KOPT-K1 (cell line): Measurements from ENCODE around the gene LRRC74B.
"Not testable (repeated sequence)": the region's sequence is repeated elsewhere in the genome, so short reads cannot be mapped to it uniquely, and the experiment has no call there.

Source experiments
- H3K27ac ChIP-seq: fragments of 200-600 bp; sonication (generic); 2 replicates; pipeline ENCODE4 v1.5.1; 2016; ENCODE audit warnings: antibody characterized with exemption, mild to moderate bottlenecking, low read depth, low read length; ENCODE audit not compliant: poor library complexity, severe bottlenecking
- H3K36me3 ChIP-seq: fragments of 200-600 bp; sonication (generic); 2 replicates; pipeline ENCODE4 v1.5.1; 2017; ENCODE audit warnings: antibody characterized with exemption, mild to moderate bottlenecking, low read length, moderate library complexity; ENCODE audit not compliant: insufficient read depth
- H3K9me3 ChIP-seq: fragments of 200-600 bp; sonication (generic); 2 replicates; pipeline ENCODE4 v1.5.1; 2017; ENCODE audit warnings: antibody characterized with exemption, low read length, mild to moderate bottlenecking; ENCODE audit not compliant: insufficient read depth, poor library complexity, severe bottlenecking

Gene LRRC74B

GRCh38 chr22:21091220-21091619 lies 45.5 kb downstream of the LRRC74B start:
- not testable (repeated sequence) for H3K9me3 ChIP-seq, H3K36me3 ChIP-seq, H3K27ac ChIP-seq

DNA sequence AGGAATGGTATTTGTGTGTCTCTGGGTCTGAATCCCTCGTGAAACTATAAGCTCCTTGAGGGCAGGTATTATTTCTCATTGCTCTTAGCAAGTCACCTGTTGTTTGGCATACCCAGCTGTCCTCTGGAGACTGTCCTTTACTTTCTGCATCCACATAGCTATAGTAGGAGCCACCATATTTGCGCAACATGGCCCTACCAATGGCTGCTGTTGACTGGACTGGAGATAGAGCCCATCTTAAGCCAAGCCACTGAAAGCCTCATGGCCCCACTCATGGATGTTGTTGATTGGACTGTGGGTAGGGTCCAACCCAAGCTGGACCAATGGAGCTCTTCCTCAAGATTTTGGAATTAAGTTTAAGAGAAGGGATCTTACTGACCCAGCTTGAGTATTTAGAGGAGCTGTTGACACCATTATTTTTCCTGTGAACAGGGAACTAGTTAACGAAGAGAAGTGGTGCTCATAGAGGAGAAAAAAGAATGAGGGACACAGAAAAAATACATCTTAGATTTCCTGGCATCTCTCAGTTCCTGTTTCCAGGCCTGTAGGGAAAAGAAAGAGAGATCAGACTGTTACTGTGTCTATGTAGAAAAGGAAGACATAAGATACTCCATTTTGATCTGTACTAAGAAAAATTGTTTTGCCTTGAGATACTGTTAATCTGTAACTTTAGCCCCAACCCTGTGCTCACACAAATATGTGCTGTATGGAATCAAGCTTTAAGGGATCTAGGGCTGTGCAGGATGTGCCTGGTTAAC lies 47.2 kb downstream of the LRRC74B start:
- no peaks in the 10 kb centered on the region for H3K36me3 ChIP-seq
- H3K9me3 ChIP-seq, result no peaks in the 10 kb centered on the region
- H3K27ac ChIP-seq, result no peak overlapping the region

DNA sequence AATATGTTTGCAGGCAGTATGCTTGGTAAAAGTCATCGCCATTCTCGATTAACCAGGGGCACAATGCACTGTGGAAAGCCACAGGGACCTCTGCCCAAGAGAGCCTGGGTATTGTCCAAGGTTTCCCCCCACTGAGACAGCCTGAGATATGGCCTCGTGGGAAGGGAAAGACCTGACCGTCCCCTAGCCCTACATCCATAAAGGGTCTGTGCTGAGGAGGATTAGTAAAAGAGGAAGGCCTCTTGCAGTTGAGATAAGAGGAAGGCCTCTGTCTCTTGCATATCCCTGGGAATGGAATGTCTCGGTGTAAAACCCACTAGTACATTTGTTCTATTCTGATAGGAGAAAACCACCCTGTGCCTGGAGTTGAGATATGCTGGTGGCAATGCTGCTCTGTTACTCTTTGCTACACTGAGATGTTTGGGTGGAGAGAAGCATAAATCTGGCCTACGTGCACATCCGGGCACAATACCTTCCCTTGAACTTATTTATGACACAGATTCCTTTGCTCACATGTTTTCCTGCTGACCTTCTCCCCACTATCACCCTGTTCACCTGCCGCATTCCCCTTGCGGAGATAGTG lies 47.9 kb downstream of the LRRC74B start:
- not testable (repeated sequence) for H3K9me3 ChIP-seq, H3K27ac ChIP-seq, H3K36me3 ChIP-seq

GRCh38 chr22:21094911-21095772 lies 49.4 kb downstream of the LRRC74B start:
- Histone ChIP-seq H3K27ac (no peak overlapping the region), H3K36me3 (no peaks in the 10 kb centered on the region), H3K9me3 (no peaks in the 10 kb centered on the region)

GRCh38 chr22:21095773-21096107 lies 50.0 kb downstream of the LRRC74B start:
- Histone ChIP-seq H3K36me3 (no peaks in the 10 kb centered on the region), H3K27ac (no peak overlapping the region), H3K9me3 (no peaks in the 10 kb centered on the region)

GRCh38 chr22:21096878-21097277 lies 51.1 kb downstream of the LRRC74B start:
- not testable (repeated sequence) for H3K9me3 ChIP-seq, H3K36me3 ChIP-seq, H3K27ac ChIP-seq

DNA sequence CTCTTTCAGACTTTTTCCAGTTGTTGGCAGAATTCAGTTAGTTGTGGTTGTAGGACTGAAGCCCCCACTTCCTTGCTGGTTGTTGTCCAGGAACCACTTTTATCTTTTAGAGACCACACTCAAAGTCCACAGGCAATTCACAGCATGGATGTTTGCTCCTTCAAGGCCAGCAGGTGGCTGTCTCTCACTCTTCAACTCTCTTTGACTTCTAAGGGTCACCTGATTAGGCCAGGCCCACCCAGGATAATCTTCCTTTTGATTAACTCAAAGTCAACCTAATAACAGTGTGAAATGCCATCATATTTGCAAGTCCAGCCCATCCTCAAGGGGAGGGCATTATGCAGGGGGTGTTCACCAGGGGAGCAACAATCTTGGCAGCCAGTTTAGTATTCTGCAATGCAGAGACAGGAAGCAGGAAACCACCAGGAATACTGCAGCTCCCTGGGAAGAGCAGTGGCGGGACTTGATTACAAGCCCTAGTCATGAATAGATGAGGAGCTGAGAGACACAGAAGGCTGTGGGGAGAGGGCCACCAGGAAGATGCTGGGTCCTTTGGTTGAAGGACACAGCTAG lies 52.4 kb downstream of the LRRC74B start:
- Histone ChIP-seq H3K9me3 (no peaks in the 10 kb centered on the region), H3K27ac (no peak overlapping the region), H3K36me3 (no peaks in the 10 kb centered on the region)

DNA sequence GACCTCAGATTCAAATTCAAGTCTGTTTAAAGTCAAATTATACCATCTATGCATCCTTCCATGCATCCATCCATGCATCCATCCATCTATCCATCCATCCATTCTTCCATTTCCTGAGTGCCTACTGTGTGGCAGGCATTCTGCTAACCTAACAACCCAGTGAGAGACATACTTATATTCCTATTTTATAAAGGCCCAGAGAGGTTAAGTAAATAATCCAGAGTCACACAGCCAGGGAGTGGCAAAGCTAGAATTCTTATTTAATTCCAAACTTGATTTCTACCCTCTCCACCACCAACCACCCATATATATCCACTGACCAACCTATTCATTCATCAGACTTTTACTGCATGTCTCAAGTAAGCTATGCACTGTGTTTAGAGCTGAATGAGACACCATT lies 53.8 kb downstream of the LRRC74B start:
- Histone ChIP-seq H3K36me3 (no peaks in the 10 kb centered on the region), H3K9me3 (no peaks in the 10 kb centered on the region), H3K27ac (no peak overlapping the region)

- no peaks in the 10 kb centered on the region for H3K36me3 ChIP-seq
- no peak overlapping the region for H3K27ac ChIP-seq
- no peaks in the 10 kb centered on the region for H3K9me3 ChIP-seq
These were observed 54.6 kb downstream of the LRRC74B start for GRCh38 chr22:21100149-21101032.

DNA sequence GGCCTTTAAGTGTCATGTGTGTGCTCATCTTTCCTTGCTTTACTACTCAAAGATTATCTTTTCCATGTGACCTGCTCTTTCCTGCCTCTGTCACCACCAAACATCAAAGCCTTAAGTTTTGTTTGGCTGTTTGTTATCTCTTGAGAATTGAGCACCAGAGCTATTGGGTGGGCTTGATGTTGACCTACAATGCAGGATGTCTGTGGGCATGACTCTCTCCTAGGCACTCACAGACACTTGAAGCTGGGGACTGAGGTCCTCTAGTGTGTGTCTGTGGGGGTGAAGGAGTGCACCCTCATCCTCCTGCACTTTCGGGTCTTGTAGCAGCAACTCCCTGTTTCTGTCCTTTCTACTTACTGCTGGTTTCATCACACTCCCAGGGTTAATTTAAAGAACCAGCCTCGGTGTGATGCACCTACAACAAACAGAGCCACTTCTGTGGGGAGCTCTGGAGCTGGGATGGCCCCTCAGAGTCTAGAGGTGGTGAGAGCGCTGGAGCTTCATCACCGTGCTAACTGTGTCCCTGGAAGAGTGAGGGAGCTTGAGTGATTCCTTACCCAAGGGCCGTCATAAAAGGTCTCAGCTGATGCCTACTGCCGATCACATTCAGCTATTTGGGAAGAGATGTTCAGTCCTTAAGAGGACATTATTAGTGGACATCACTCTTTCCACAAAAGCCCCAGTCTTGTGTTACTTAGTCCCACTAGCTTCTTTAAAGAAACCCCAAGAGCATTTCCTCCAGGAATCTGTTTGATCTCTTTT lies 56.3 kb downstream of the LRRC74B start:
- Histone ChIP-seq H3K9me3 (no peaks in the 10 kb centered on the region), H3K27ac (no peak overlapping the region), H3K36me3 (no peaks in the 10 kb centered on the region)

DNA sequence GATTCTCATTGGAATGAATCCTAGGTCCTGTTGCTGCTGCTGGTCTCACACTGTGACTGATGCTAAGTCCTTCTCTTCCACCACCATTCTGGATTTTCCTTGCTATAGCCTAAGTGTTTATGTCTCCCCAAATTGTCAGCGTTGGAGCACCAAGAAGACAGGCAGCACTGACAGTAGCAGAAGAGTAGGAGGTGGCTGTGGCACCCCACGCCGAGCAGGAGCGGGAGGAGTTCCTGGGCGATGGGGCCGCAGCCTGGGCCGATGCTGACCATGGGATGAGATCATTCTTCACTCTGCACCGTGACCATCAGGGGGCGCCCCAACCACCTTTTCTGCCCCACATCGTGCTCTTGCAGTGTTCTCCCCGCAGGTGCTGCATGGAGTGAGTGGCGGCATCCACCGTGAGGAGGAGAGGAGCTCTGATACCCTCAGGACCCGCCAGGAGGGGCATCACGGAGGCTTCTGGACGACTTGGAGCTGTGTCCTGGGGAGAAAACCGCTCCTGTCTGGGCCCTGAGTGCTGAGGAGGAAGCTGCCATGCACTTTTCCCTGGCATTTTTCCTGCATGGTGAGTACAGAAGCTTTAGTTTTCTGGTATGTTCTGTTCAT lies 57.0 kb downstream of the LRRC74B start:
- no peaks in the 10 kb centered on the region for H3K36me3 ChIP-seq
- H3K27ac ChIP-seq, result no peak overlapping the region

DNA sequence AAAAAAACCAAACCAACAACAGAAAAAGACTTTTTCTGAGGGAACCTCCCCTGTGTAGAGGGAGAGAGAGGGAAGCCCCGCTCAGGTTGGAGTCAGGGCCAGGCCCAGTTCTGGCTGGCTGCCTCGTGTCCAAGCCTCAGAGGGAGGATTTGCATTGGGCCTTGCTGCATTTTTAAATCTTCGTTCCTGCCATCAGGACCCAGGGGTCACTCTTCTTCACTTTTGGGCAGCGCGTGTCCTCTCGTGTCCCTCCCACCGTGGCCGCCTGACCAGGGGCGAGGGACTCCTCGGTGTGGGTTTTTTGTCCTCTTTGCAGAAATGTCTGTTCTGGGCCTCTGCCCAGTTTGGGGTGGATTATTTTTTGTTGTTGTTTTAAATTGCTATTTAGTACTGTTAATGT lies 57.9 kb downstream of the LRRC74B start:
- H3K36me3 ChIP-seq, result no peaks in the 10 kb centered on the region
- H3K9me3 ChIP-seq, result peaks cover 9% of the 10 kb centered on the region
- H3K27ac ChIP-seq, result no peak overlapping the region

More for the DNA sequence above, 57.0 kb downstream of the LRRC74B start:
- H3K9me3 ChIP-seq, result peaks cover under 1% of the 10 kb centered on the region

DNA sequence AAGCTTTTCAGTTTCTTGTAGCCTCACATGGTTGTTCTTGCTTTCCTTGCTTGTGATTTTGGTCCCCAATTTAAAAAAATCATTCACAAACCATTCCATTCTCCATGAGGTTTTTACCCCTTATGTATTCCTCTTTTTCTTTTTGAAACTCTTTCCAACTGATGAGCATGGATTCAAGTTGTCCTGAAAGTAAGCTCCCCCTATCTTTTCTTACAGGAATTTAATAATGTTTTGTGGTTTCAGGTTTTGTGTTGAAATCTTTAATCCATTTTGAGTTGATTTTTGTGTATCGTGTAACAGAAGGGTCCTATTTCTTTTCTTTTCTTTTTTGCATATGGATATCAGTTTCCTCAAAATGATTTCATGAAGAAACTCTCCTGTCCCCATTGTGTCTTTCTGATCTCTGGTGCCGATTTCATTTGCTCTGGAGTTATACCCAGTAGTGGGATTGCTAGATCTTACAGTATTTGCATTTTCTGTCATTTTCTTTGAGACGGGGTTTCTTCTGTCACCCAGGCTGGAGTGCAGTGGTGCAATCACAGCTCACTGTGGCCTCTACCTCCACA lies 58.5 kb downstream of the LRRC74B start:
- H3K27ac ChIP-seq, result no peak overlapping the region
- peaks cover 15% of the 10 kb centered on the region for H3K9me3 ChIP-seq
- H3K36me3 ChIP-seq, result no peaks in the 10 kb centered on the region
